ENCODE results near the gene B4GALNT4. TPM values are rescaled to one million over a fixed set of nuclear protein-coding genes. Genes with fewer than 3 reads are reported as not detected.

The B4GALNT4 gene
- total RNA-seq, 3 donors from 2014 or later (not counting 1 experiment from before 2014, with no cell fraction given), result 0.66 to 1.5 (median 1.5) TPM

DNA sequence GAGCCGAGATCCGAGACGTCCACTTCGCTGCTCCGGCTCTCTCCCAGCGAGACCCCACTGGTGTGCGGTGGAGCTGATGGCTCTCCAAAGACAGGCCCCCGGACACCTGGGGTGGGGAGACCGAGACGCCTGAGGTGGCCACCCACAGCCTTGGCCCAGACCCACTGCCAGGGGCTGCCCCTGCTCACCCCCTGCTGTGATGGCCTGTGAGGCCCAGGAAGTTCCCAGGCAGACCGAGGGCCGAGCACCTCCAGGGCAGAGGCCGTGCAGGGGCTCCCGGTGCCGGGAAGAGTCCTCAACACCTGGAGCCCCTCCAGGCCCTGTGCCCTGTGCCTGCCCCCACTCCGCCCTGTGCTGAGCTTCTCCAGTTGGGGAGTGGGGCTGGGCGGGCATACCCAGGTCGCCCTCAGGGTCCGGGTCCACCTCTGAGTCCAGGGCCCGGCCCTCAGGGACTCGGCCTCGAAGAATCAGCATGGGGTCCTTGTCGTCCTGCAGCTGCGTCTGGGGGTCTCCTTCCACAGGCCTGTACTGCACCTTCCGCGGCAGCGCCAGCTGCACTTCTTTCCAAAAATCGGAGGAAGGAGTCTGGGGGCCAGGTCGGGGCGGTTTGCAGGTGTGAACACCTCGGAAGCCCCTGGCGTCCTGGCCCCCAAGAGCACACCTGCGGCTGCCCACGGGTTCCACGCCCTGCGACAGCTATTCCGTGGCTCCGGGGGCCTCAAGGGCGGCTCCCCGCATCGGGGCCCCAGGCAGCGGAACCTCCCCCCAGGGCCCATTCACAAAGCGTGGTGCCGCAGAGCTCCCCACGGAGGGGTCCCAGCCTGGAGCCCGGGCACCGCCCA lies 36.9 kb downstream of the B4GALNT4 start:
- H3K4me3 Mint-ChIP-seq, result peak overlapping the region; percentile 50
- Histone ChIP-seq H3K4me3 (ENCODE audit: low read length) (peak overlapping the region; percentile 26), H3K4me1 (ENCODE audit: control insufficient read depth, insufficient read depth, low read length) (peaks cover 44% of the 10 kb centered on the region), H3K36me3 (ENCODE audit: control insufficient read depth, insufficient read depth, low read length) (peaks cover 29% of the 10 kb centered on the region), H3K9me3 (ENCODE audit: control insufficient read depth, insufficient read depth, low read length) (no peaks in the 10 kb centered on the region), H3K27me3 (ENCODE audit: control insufficient read depth, insufficient read depth, low read length) (no peaks in the 10 kb centered on the region), H3K27ac (ENCODE audit: low read length) (peak overlapping the region; percentile 87)
- intact Hi-C loops (cut with micrococcal nuclease), result loop anchor here (2.0 to 5.0 kb wide), 2 partner anchors 45 to 101 kb away; partner anchors contain the start of genes PTDSS2 and RNH1
- no peak for DNase-seq
- H3K9me3 Mint-ChIP-seq, result no peaks in the 10 kb centered on the region
- peak overlapping the region in 1 of 2 donors; percentile 82 for H3K27ac Mint-ChIP-seq
- no peaks in the 10 kb centered on the region for H3K27me3 Mint-ChIP-seq (ENCODE audit: low read depth in 2 of 2)
- no peaks in the 10 kb centered on the region for H3K36me3 Mint-ChIP-seq
- peaks cover 0 to 18% of the 10 kb centered on the region in 2 donors for H3K4me1 Mint-ChIP-seq
- no peak for ATAC-seq
- TF ChIP-seq, protein P1, sequence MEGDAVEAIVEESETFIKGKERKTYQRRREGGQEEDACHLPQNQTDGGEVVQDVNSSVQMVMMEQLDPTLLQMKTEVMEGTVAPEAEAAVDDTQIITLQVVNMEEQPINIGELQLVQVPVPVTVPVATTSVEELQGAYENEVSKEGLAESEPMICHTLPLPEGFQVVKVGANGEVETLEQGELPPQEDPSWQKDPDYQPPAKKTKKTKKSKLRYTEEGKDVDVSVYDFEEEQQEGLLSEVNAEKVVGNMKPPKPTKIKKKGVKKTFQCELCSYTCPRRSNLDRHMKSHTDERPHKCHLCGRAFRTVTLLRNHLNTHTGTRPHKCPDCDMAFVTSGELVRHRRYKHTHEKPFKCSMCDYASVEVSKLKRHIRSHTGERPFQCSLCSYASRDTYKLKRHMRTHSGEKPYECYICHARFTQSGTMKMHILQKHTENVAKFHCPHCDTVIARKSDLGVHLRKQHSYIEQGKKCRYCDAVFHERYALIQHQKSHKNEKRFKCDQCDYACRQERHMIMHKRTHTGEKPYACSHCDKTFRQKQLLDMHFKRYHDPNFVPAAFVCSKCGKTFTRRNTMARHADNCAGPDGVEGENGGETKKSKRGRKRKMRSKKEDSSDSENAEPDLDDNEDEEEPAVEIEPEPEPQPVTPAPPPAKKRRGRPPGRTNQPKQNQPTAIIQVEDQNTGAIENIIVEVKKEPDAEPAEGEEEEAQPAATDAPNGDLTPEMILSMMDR (IDR thresholded peaks at IDR 0.05), result no peak
- 73% methylated on average over 47 of the region's 47 CpGs for WGBS (ENCODE audit: insufficient coverage)

DNA sequence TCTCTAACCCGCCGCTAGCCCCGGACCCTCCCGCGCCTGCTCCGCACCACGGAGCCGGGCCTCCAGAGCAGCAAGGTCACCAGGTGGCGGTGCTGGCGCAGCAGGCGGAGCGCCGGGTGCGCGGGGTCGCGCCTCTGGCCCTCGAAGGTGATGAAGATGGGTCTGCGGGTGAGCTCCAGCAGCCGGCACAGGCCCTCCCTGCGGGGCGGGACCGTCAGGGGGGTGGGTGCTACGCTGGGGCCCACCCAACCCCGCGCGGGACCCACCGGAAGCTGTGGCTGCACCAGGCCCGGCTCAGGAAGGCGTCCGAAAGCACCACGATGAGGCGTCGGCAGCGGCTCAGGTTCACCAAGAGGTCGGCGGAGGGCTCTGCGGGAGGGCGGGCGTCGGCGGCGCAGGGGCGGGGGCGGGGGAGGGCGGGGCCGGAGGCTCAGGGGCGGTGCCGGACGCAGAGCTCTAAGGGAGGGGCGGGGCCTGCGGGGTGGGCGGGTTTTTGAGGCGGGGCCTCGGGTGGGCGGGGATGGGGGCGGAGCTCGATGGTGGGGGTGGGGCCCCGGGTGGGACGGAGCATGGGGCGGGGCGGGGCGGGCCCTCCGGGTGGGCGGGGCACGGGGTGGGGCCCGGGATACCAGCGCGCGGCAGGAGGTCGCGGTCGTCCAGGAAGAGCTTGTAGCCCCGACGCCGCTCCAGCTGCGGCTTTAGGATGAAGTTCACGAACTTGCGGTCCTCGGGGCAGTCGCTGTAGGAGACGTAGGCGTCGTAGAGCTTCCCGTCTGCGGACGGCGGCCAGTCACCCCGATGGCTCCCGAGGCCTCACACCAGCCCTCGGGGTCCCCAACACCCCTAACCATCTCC lies 37.7 kb downstream of the B4GALNT4 start:
- no peaks in the 10 kb centered on the region for H3K9me3 Mint-ChIP-seq
- peak; percentile 92 to 96 (median 93) for ATAC-seq
- H3K4me3 Mint-ChIP-seq, result peak overlapping the region; percentile 50
- no peaks in the 10 kb centered on the region for H3K27me3 Mint-ChIP-seq (ENCODE audit: low read depth in 2 of 2)
- peaks cover 0 to 18% of the 10 kb centered on the region in 2 donors for H3K4me1 Mint-ChIP-seq
- peaks cover 47% of the 10 kb centered on the region for H3K4me1 ChIP-seq (ENCODE audit: control insufficient read depth, insufficient read depth, low read length)
- H3K4me3 ChIP-seq (ENCODE audit: low read length), result peak overlapping the region; percentile 26
- peak overlapping the region; percentile 73 to 82 for H3K27ac Mint-ChIP-seq
- peaks cover 29% of the 10 kb centered on the region for H3K36me3 ChIP-seq (ENCODE audit: control insufficient read depth, insufficient read depth, low read length)
- intact Hi-C loops (cut with micrococcal nuclease), result loop anchor here (2.0 to 5.0 kb wide), 2 partner anchors 44 to 100 kb away; partner anchors contain the start of genes PTDSS2 and RNH1
- no peaks in the 10 kb centered on the region for H3K36me3 Mint-ChIP-seq
- WGBS (ENCODE audit: insufficient coverage), result 3% methylated on average over 70 of the region's 91 CpGs
- H3K27ac ChIP-seq (ENCODE audit: low read length), result peak overlapping the region; percentile 87
- no peaks in the 10 kb centered on the region for H3K27me3 ChIP-seq (ENCODE audit: control insufficient read depth, insufficient read depth, low read length)
- no peaks in the 10 kb centered on the region for H3K9me3 ChIP-seq (ENCODE audit: control insufficient read depth, insufficient read depth, low read length)
- DNase-seq, result peak; percentile 97 to 98
- TF ChIP-seq, protein P1 (IDR thresholded peaks at IDR 0.05), result peak; percentile 53

GRCh38 chr11:407651-408123 lies 38.4 kb downstream of the B4GALNT4 start:
- Mint-ChIP-seq H3K4me1 (peaks cover 0 to 18% of the 10 kb centered on the region in 2 donors), H3K27ac (peak overlapping the region; percentile 73 to 82), H3K4me3 (peak overlapping the region; percentile 42), H3K27me3 (ENCODE audit: low read depth in 2 of 2) (no peaks in the 10 kb centered on the region), H3K36me3 (no peaks in the 10 kb centered on the region), H3K9me3 (no peaks in the 10 kb centered on the region)
- TF ChIP-seq, protein P1 (IDR thresholded peaks at IDR 0.05), result no peak
- Histone ChIP-seq H3K27me3 (ENCODE audit: control insufficient read depth, insufficient read depth, low read length) (no peaks in the 10 kb centered on the region), H3K27ac (ENCODE audit: low read length) (peak overlapping the region; percentile 62), H3K4me1 (ENCODE audit: control insufficient read depth, insufficient read depth, low read length) (peaks cover 50% of the 10 kb centered on the region), H3K36me3 (ENCODE audit: control insufficient read depth, insufficient read depth, low read length) (peaks cover 29% of the 10 kb centered on the region), H3K9me3 (ENCODE audit: control insufficient read depth, insufficient read depth, low read length) (no peaks in the 10 kb centered on the region), H3K4me3 (ENCODE audit: low read length) (no peak overlapping the region)
- DNase-seq (peak in 1 of 2 donors; percentile 62), ATAC-seq (no peak)
- 78% methylated on average over 28 of the region's 28 CpGs for WGBS (ENCODE audit: insufficient coverage)
- intact Hi-C loops (cut with micrococcal nuclease), result loop anchor here (2.0 to 5.0 kb wide), 2 partner anchors 43 to 100 kb away; partner anchors contain the start of genes PTDSS2 and RNH1
